Ovary (tissue), 3 donors: ENCODE measurements around the gene ISG15.

Source experiments
- CTCF ChIP-seq, 3 donors: fragments of 450-650 bp in 2 of 3; fragments of 200-600 bp in 1 of 3; IDR thresholded peaks; one replicate each; pipeline versions ENCODE4 v1.5.1 to v1.8.0; 2016 to 2022; ENCODE audit warnings: antibody characterized with exemption in 3 of 3, mild to moderate bottlenecking in 1 of 3
- EP300 ChIP-seq: sonication (generic); formaldehyde crosslinking; IDR thresholded peaks from one replicate; pipeline ENCODE4 v1.6.1; 2017; ENCODE audit warnings: antibody characterized with exemption
- POLR2A ChIP-seq: fragments of 450-650 bp; IDR thresholded peaks from one replicate; pipeline ENCODE4 v1.6.1; 2017; ENCODE audit warnings: antibody characterized with exemption, mild to moderate bottlenecking, moderate library complexity
- donor health status: DM: no; HTN: no; CAD: no.

GRCh38 chr1:1046767-1047166 lies 33.5 kb downstream of the ISG15 start:
- TF ChIP-seq CTCF (IDR thresholded peaks at IDR 0.05) = no peak
- TF ChIP-seq POLR2A = no peak
- TF ChIP-seq EP300 = no peak
